ENCODE data around the gene LIM2. TPM values are rescaled to one million over a fixed set of nuclear protein-coding genes. Genes with fewer than 3 reads are reported as not detected.

The LIM2 gene
- total and polyA plus RNA-seq, 2 of the 8 experiments (the other 6 are each of a cell fraction or from before 2014, with no cell fraction given): not detected

- TF ChIP-seq HDAC2 (IDR thresholded peaks at IDR 0.05; ENCODE audit: borderline replicate concordance in 1 of 2, low read depth in 2 of 2, low read length in 2 of 2): 0 out of 4 replicates have a peak, but pooled peaks of 1 of the 2 experiments have one; percentile 67
- no peak for TF ChIP-seq SUZ12 (IDR thresholded peaks at IDR 0.05; ENCODE audit: low read length)
- TF ChIP-seq EGR1 (IDR thresholded peaks at IDR 0.05; ENCODE audit: borderline replicate concordance, low read depth, low read length): 0 out of 2 replicates have a peak, but pooled peaks have one; percentile 42
- TF ChIP-seq RXRA (IDR thresholded peaks at IDR 0.05; ENCODE audit: insufficient read depth, low read depth, low read length): no peak
- TF ChIP-seq POLR2A (IDR thresholded peaks at IDR 0.05; ENCODE audit: control extremely low read depth in 1 of 2, low read depth in 2 of 2, low read length in 2 of 2): peak in 1 of 2 experiments; percentile 61; a peak in 2 of 3 replicates
- no peak for TF ChIP-seq TAF7 (optimal IDR thresholded peaks at IDR 0.05; ENCODE audit: borderline replicate concordance, low read depth, low read length)
- no peak for TF ChIP-seq RBBP5 (IDR thresholded peaks at IDR 0.05; ENCODE audit: borderline replicate concordance, low read depth, low read length)
- TF ChIP-seq CEBPB (IDR thresholded peaks at IDR 0.05; ENCODE audit: low read depth, low read length): no peak
- no peak for TF ChIP-seq CHD2 (IDR thresholded peaks at IDR 0.05; ENCODE audit: low read length)
- no peak for TF ChIP-seq BCL11A (IDR thresholded peaks at IDR 0.05; ENCODE audit: low read depth in 2 of 2, low read length in 2 of 2)
- peak; percentile 66 to 77 for TF ChIP-seq RAD21 (IDR thresholded peaks at IDR 0.05 in 1 of 2, conservative IDR thresholded peaks at IDR 0.05 in 1 of 2; ENCODE audit: low read depth in 2 of 2, low read length in 2 of 2)
- TF ChIP-seq PHF8 (conservative IDR thresholded peaks at IDR 0.05; ENCODE audit: low read depth, low read length): peak; percentile 70
- TF ChIP-seq CBX8 (IDR thresholded peaks at IDR 0.05; ENCODE audit: borderline replicate concordance, low read depth, low read length): no peak
- no peak for TF ChIP-seq SRF (IDR thresholded peaks at IDR 0.05; ENCODE audit: low read depth, low read length)
- no peak for TF ChIP-seq RFX5 (IDR thresholded peaks at IDR 0.05; ENCODE audit: borderline replicate concordance, low read depth, low read length)
- no peak for TF ChIP-seq SIRT6 (IDR thresholded peaks at IDR 0.05; ENCODE audit: low read length)
- TF ChIP-seq TEAD4 (IDR thresholded peaks at IDR 0.05; ENCODE audit: low read depth, low read length): no peak
- no peak for TF ChIP-seq E2F6 (IDR thresholded peaks at IDR 0.05)
- no peak for TF ChIP-seq EZH2 (IDR thresholded peaks at IDR 0.05; ENCODE audit: low read depth, low read length, severe bottlenecking)
- no peak for TF ChIP-seq FOSL1 (IDR thresholded peaks at IDR 0.05; ENCODE audit: insufficient read depth, low read depth, low read length)
- peak; percentile 78 for TF ChIP-seq MAX (IDR thresholded peaks at IDR 0.05)
- no peak for TF ChIP-seq YY1 (IDR thresholded peaks at IDR 0.05; ENCODE audit: low read depth, low read length)
- TF ChIP-seq TAF1 (IDR thresholded peaks at IDR 0.05; ENCODE audit: low read depth, low read length): peak; percentile 20; the same call in 1 of the 2 replicates
- TF ChIP-seq TBP (IDR thresholded peaks at IDR 0.05; ENCODE audit: low read depth, low read length): no peak
Measured at GRCh38 chr19:51338563-51339312, 49.0 kb downstream of the LIM2 start (continued).

Data from H1 (cell line).